HG03460 (cell line): ENCODE data around the gene LBHD2.

ENCODE experiments used
- ATAC-seq: cut with Tn5 transposase; IDR thresholded peaks from one replicate; pipeline ENCODE4 v1.9.1; 2021; ENCODE audit not compliant: unreplicated experiment

Gene LBHD2

GRCh38 chr14:103130017-103130764, 46.2 kb downstream of the LBHD2 start:
- ATAC-seq, result no peak

DNA sequence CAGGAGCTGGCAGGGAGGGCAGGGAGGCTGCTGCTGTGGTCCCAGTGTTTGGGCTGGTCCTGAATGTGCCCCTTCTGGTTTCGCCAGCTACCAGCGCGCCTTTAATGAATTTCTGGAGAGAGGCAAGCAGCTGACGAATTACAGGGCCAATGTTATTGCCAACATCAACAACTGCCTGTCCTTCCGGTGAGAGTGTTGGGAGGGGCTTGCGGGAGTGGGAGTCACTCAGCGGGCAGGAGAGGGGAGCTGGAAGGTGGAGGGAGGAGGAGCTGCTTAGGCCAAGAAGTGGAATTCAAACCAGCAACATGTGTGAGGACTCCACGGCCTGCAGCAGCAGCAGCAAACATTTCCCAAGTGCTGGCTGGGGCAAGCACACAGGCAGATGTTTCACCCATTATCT, 47.0 kb downstream of the LBHD2 start:
- no peak for ATAC-seq

GRCh38 chr14:103131580-103131979, 47.6 kb downstream of the LBHD2 start:
- ATAC-seq, result no peak

- ATAC-seq, result no peak
Observed at GRCh38 chr14:103132381-103133209, 48.6 kb downstream of the LBHD2 start.

- no peak for ATAC-seq
Observed at GRCh38 chr14:103133210-103134140, 49.5 kb downstream of the LBHD2 start.

- no peak for ATAC-seq
Observed at GRCh38 chr14:103134405-103134804, 50.4 kb downstream of the LBHD2 start.

GRCh38 chr14:103134919-103135318, 50.9 kb downstream of the LBHD2 start:
- ATAC-seq, result no peak

- no peak for ATAC-seq
Observed at GRCh38 chr14:103135333-103136260, 51.6 kb downstream of the LBHD2 start.

DNA sequence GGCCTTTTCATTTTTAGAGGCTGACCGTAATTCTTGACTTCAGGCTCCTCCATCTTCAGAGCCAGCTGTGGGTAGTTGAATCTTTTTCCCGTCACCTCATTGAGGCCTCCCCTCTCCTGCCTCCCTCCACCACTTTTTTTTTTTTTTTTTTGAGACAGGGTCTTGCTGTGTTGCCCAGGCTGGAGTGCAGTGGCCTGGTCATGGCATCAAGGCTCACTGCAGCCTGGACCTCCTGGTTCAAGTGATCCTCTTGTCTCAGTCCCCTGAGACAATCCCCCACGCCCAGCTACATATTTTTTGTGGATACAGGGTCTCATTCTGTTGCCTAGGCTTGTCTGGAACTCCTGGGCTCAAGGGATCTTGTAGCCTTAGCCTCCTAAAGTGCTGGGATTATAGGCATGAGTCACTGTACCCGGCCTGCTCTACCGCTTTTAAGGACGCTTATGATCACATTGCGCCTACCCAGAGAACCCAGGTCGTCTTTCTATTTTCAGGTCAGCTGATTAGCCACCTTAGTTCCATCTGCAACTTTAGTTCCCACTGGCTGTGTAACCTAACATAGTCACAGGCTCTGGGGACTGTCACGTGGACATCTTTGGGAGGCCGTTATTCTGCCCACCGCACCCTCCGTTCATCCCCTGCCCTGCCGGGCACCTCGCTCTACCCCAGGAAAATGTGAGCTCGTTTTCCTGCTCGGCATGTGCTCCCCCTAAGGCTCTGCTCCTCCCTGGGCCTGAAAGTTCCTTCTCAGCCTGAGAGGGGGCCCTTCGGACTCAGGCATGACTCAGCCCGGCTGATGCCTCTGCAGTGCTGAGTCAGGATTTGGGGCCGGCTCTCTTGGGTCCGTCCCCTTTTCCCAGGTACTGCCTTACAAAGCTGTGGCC, 52.6 kb downstream of the LBHD2 start:
- ATAC-seq, result no peak

- no peak for ATAC-seq
Observed at GRCh38 chr14:103137689-103138300, 53.8 kb downstream of the LBHD2 start.

GRCh38 chr14:103138301-103139131, 54.5 kb downstream of the LBHD2 start:
- no peak for ATAC-seq

- ATAC-seq, result no peak
Observed at GRCh38 chr14:103139132-103140025, 55.4 kb downstream of the LBHD2 start.
